ENCODE measurements around the gene OR4K1. TPM values are rescaled to one million over a fixed set of nuclear protein-coding genes. Genes with fewer than 3 reads are reported as not detected.

The OR4K1 gene
- polyA plus RNA-seq, 3 donors = not detected

GRCh38 chr14:19900999-19901398 lies 29.7 kb upstream of the OR4K1 start:
- Mint-ChIP-seq H3K27ac (no peak overlapping the region), H3K4me3 (no peak overlapping the region), H3K9me3 (peaks cover 2 to 24% (median 6%) of the 10 kb centered on the region in 7 donors), H3K4me1 (no peaks in the 10 kb centered on the region), H3K27me3 (ENCODE audit: low read depth in 3 of 3) (no peaks in the 10 kb centered on the region), H3K36me3 (no peaks in the 10 kb centered on the region)
- TF ChIP-seq CTCF (IDR thresholded peaks at IDR 0.05) = no peak
- 72% methylated on average over 3 of the region's 3 CpGs for WGBS (ENCODE audit: insufficient coverage)
- no peaks in the 10 kb centered on the region for H3K4me1 ChIP-seq (ENCODE audit: control insufficient read depth in 1 of 2, insufficient read depth in 2 of 2, low read length in 2 of 2)
- no peaks in the 10 kb centered on the region for H3K36me3 ChIP-seq (replicated peaks in 1 of 2; ENCODE audit: control insufficient read depth in 1 of 2, insufficient read depth in 2 of 2, low read length in 2 of 2)
- H4K20me1 ChIP-seq (ENCODE audit: insufficient read depth, low read length) = no peaks in the 10 kb centered on the region
- H3K4me3 ChIP-seq (replicated peaks in 1 of 3; ENCODE audit: low read depth in 2 of 3, low read length in 3 of 3) = no peak overlapping the region
- no peak overlapping the region for H3K4me2 ChIP-seq (replicated peaks; ENCODE audit: extremely low read depth, low read length, poor library complexity, severe bottlenecking)
- H3K27me3 ChIP-seq (ENCODE audit: control insufficient read depth in 2 of 2, insufficient read depth in 2 of 2, low read length in 2 of 2) = no peaks in the 10 kb centered on the region
- DNase-seq = no peak
- intact Hi-C loops (cut with micrococcal nuclease) = no loop called here
- no peak overlapping the region for H3K9ac ChIP-seq (ENCODE audit: insufficient read depth, low read length, poor library complexity, severe bottlenecking)
- peaks cover 15 to 26% of the 10 kb centered on the region in 2 donors for H3K9me3 ChIP-seq (replicated peaks in 1 of 2; ENCODE audit: control insufficient read depth in 1 of 2, insufficient read depth in 1 of 2, low read length in 2 of 2)
- H3K79me2 ChIP-seq (ENCODE audit: insufficient read depth, low read length) = no peaks in the 10 kb centered on the region
- no peak overlapping the region for H3K27ac ChIP-seq (ENCODE audit: low read depth in 1 of 2, low read length in 2 of 2)
- no peak overlapping the region for H2AFZ ChIP-seq (ENCODE audit: insufficient read depth, low read depth, low read length, poor library complexity, severe bottlenecking)

GRCh38 chr14:19902409-19902808 lies 28.3 kb upstream of the OR4K1 start:
- Histone ChIP-seq H3K4me2 (replicated peaks; ENCODE audit: extremely low read depth, low read length, poor library complexity, severe bottlenecking) (no peak overlapping the region), H4K20me1 (ENCODE audit: insufficient read depth, low read length) (no peaks in the 10 kb centered on the region), H3K36me3 (replicated peaks in 1 of 2; ENCODE audit: control insufficient read depth in 1 of 2, insufficient read depth in 2 of 2, low read length in 2 of 2) (no peaks in the 10 kb centered on the region), H3K27ac (ENCODE audit: low read depth in 1 of 2, low read length in 2 of 2) (no peak overlapping the region), H3K4me1 (ENCODE audit: control insufficient read depth in 1 of 2, insufficient read depth in 2 of 2, low read length in 2 of 2) (no peaks in the 10 kb centered on the region), H3K4me3 (replicated peaks in 1 of 3; ENCODE audit: low read depth in 2 of 3, low read length in 3 of 3) (no peak overlapping the region), H3K9me3 (replicated peaks in 1 of 2; ENCODE audit: control insufficient read depth in 1 of 2, insufficient read depth in 1 of 2, low read length in 2 of 2) (peaks cover 9 to 12% of the 10 kb centered on the region in 2 donors), H3K9ac (ENCODE audit: insufficient read depth, low read length, poor library complexity, severe bottlenecking) (no peak overlapping the region), H2AFZ (ENCODE audit: insufficient read depth, low read depth, low read length, poor library complexity, severe bottlenecking) (no peak overlapping the region), H3K27me3 (ENCODE audit: control insufficient read depth in 2 of 2, insufficient read depth in 2 of 2, low read length in 2 of 2) (no peaks in the 10 kb centered on the region), H3K79me2 (ENCODE audit: insufficient read depth, low read length) (no peaks in the 10 kb centered on the region)
- Mint-ChIP-seq H3K27ac (no peak overlapping the region), H3K27me3 (ENCODE audit: low read depth in 3 of 3) (no peaks in the 10 kb centered on the region), H3K36me3 (no peaks in the 10 kb centered on the region), H3K4me1 (no peaks in the 10 kb centered on the region), H3K9me3 (peaks cover 0 to 13% (median 2%) of the 10 kb centered on the region in 7 donors), H3K4me3 (no peak overlapping the region)
- intact Hi-C loops (cut with micrococcal nuclease) = no loop called here
- DNase-seq = peak in 1 of 3 donors; percentile 0
- WGBS (ENCODE audit: insufficient coverage) = 40% methylated on average over 1 of the region's 4 CpGs
- no peak for TF ChIP-seq CTCF (IDR thresholded peaks at IDR 0.05)

Measured in CD14-positive monocyte (primary cell).